HG03045 (cell line): ENCODE data around the gene CBX1.
"Not testable (repeated sequence)": the region's sequence is repeated elsewhere in the genome, so short reads cannot be mapped to it uniquely, and the experiment has no call there.

ENCODE experiments used
- ATAC-seq: cut with Tn5 transposase; IDR thresholded peaks from one replicate; pipeline ENCODE4 v1.9.1; 2021; ENCODE audit warnings: mild to moderate bottlenecking, moderate library complexity; ENCODE audit not compliant: unreplicated experiment

CBX1 gene

DNA sequence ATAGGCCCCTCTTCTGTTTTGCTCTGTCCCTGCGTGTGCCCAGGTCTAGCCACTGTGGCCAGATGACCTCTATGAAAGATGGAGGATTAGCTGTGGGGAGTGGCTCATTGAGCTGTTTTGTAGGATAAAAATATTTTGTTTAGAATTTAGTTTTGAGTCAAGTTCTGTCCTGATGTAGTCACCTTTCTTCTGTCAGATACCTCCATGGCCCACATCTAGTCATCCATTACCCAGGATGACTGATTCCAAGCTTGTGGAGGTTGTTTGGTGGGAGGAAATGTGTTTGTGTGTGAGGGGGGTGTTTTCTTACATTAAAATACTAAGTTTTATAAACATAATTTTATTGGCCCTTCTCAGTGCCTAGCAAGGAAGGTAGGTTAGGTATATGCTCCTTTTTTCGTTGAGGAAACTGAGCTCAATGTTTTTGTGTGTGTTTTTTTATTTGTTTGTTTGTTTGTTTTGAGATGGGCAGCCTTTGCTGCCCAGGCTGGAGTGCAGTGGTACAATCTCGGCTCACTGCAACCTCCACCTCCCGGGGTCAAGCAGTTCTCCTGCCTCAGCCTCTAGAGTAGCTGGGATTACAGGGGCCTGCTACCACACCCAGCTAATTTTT, 22.6 kb upstream of the CBX1 start:
- no peak for ATAC-seq

- no peak for ATAC-seq
These were observed 21.8 kb upstream of the CBX1 start for GRCh38 chr17:48123111-48123510.

DNA sequence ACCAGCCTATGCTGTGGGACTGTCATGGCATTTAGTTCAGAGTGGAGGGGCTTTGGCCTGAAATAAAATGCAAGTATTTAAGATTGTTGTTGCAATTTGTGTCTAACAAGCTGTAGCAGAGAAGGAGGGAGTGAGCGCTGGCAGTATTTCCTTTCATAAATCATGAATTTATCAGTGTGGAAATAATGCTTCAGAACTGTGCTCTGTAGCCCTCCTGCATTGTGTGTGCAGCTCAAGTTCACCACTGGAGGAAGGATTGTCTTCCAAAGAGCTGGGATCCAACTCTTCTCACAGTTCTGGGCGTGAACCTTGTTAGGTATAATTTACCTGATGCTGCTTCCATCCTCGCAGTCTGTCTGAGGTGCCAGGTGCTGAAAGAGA, 21.4 kb upstream of the CBX1 start:
- ATAC-seq = no peak

DNA sequence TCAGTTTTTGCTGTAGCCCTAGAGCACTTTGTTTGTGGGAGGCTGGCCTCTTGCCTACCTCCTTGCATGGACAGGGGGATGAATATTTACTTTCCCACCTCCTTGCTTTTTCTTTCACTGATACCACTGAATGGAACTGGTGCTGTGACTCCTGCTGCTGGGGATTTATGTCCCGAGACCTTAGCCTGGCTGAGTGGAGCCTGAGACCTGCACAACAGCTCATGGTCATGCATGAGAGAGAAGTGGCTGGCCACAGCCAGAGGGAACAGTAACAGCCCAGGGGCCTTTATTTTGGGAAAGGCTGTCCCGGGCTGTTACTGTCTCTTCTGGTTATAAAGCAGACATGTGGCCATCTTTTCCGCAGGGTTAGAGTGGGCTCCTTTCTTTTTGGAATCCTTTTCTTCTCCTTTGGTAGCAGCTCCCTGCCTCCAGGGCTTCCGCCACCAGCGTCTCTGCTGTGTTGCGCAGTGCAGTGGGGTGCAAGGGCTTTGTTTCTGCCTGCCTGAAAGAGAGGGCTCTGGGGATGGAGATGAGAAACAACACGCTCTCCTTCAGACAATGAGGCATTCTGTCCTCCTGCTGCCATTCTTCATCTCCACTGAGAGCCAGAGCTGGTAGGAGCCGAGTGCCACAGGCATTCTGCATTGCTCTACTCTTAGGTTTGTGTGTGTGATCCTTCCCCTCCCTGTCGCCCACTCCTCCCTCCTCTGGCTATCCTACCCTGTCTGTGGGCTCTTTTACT, 20.8 kb upstream of the CBX1 start:
- no peak for ATAC-seq

GRCh38 chr17:48113201-48113676, 12.0 kb upstream of the CBX1 start:
- ATAC-seq = no peak

DNA sequence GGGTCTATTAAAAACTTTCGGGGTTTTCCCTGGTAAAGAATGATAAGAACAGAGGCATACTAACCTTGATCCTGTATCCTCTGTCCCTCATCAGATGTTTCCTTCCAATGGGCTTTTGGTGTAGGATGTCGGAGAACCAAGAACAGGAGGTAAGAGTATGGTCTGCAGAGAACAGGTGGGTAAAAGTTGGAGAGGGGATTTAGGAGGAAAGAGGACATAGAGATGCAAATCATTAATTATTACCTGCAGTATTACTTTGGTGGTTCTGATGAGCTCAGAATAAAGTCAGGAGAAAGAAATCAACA, 10.6 kb upstream of the CBX1 start:
- ATAC-seq = no peak

- no peak for ATAC-seq
These were observed 9.5 kb upstream of the CBX1 start for GRCh38 chr17:48110761-48111160.

- peak; percentile 85 for ATAC-seq
These were observed 6.1 kb upstream of the CBX1 start, which contains the start of gene SNX11 for GRCh38 chr17:48107137-48108055. Gene SNX11, plus strand, starts transcription at chr17:48107766. Its CDS starts 4,278 bp downstream, at chr17:48112044.

DNA sequence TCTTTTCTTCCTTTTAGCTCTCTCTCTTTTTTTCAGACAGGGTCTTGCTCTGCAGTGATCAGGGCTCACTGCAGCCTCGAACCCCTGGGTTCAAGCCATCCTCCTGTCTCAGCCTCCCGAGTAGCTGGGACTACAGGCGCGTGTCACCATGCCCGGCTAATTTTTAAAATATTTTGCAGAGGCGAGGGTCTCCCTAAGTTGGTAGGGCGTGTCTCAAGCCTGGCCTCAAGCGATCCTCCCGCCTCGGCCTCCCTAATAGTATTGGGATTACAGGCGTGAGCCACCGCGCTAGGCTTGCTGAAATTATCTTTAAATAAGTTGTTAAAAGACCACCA, 5.5 kb upstream of the CBX1 start:
- no peak for ATAC-seq

DNA sequence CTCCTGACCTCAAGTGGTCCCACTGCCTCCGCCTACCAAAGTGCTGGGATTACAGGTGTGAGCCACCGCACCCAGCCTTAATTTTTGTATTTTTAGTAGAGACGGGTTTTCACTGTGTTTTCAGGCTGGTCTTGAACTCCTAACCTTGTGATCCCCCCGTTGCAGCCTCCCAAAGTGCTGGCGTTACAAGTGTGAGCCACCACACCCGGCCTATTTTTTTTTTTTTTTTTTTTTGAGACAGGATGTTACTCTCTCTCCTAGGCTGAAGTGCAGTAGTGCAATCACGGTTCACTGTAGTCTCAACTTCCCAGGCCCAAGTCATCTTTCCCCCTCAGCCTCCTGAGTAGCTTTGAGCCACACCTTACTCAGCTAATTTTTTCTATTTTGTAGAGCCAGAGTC, 3.2 kb upstream of the CBX1 start:
- ATAC-seq = no peak

DNA sequence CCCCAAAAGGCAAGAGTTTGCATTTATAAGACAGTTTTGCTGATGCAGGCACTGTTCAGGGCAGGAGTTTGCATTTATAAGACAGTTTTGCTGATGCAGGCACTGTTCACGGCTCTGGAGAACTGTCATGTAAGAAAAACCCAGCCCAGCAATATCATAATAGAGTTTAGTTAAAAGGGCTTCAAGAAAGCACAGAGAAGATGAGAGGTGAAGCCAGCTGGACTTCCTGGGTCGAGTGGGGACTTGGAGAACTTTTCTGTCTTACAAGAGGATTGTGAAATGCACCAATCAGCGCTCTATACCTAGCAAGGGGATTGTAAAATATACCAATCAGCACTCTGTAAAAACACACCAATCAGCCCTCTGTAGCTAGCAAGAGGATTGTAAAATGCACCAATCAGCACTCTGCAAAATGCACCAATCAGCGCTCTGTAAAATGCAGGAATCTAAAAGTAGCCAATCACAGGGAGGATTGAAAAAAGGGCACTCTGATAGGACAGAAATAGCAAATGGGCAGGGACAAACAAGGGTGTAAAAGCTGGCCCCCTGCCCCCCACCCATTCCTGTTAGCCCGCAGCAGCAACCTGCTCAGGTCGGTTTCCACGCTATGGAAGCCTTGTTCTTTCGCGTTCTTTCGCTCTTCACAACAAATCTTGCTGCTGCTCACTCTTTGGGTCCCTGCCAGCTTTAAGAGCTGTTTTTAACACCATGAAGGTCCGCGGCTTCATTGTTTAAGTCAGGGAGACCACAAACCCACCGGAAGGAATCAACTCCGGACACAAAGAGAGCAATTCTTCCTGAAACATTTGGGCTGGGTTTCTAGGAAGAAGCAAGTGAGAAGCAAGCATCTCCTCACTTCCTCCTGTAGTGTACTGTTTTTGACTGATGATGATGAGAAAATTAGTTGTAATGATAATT, 1.8 kb upstream of the CBX1 start:
- no peak for ATAC-seq

GRCh38 chr17:48102043-48102750, 919 bp upstream of the CBX1 start:
- ATAC-seq = no peak

GRCh38 chr17:48100591-48101011, 677 bp downstream of the CBX1 start:
- ATAC-seq = no peak

DNA sequence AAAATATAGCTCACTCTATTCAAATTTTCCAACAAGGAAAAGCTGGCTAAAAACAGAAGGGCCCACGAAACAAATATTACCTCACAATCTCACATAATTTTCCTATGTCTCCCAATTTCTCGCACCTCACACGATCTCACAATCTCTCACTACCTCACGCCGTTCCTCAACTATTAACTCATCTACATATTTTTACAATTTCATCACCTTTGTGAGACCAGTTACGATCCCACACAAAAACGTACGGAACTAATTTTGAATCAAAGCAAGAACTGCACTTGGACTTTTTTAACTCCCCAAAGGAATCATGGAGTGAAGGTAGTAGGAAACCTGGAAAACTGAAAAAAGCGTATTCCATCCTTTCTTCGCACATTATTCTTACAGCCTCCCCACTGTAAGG, 1.1 kb downstream of the CBX1 start:
- no peak for ATAC-seq

GRCh38 chr17:48095611-48096010, 5.7 kb downstream of the CBX1 start:
- no peak for ATAC-seq

DNA sequence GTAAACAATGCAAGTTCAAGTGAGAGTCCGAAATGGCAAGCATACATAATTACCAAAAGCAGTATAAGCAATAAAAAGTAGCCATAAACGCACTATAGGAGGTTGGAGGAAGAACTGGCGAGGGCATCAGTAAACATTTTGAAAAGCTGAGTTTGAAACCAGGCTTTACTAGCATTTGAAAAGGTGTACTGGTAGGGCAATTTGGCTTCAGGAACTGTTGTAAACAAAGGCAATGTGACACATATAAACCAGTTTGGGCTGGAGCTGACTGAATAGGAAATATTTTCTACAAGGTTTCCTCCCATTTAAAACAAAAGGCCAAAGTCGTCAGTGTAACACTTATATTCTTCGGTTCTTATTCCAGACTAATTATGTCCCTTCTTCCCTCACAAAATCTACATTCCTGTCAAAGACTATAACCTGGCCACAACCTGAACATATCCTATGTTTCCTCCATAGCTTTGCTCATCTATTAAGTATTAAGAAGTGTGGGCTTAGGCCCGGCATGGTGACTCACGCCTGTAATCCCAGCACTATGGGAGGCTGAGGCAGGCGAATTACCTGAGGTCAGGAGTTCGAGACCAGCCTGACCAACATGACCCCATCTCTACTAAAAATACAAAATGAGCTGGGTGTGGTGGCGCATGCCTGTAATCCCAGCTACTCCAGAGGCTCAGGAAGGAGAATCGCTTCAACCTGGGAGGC, 7.8 kb downstream of the CBX1 start:
- no peak for ATAC-seq

- ATAC-seq = no peak
These were observed 16.3 kb downstream of the CBX1 start for GRCh38 chr17:48084932-48085331.

GRCh38 chr17:48081858-48082257, 19.4 kb downstream of the CBX1 start:
- ATAC-seq = no peak

- not testable (repeated sequence) for ATAC-seq
These were observed 24.1 kb downstream of the CBX1 start for GRCh38 chr17:48077152-48077551.
